ENCODE results near the gene HYCC2.

GRCh38 chr2:201070948-201071478 lies 458 bp downstream of the HYCC2 start:
- TF ChIP-seq CTCF (optimal IDR thresholded peaks at IDR 0.05 in 1 of 3, IDR thresholded peaks at IDR 0.05 in 1 of 3, conservative IDR thresholded peaks at IDR 0.05 in 1 of 3; ENCODE audit: extremely low read depth in 1 of 3, insufficient read depth in 2 of 3, low read length in 3 of 3) (no peak), EZH2 (IDR thresholded peaks at IDR 0.05; ENCODE audit: low read length) (no peak)
